ENCODE data around the gene LZTR1. TPM values are rescaled to one million over a fixed set of nuclear protein-coding genes. Genes with fewer than 3 reads are reported as not detected.

Gene LZTR1
- total and polyA plus RNA-seq, 8 donors = 43.0 to 71.9 (median 58.3) TPM

DNA sequence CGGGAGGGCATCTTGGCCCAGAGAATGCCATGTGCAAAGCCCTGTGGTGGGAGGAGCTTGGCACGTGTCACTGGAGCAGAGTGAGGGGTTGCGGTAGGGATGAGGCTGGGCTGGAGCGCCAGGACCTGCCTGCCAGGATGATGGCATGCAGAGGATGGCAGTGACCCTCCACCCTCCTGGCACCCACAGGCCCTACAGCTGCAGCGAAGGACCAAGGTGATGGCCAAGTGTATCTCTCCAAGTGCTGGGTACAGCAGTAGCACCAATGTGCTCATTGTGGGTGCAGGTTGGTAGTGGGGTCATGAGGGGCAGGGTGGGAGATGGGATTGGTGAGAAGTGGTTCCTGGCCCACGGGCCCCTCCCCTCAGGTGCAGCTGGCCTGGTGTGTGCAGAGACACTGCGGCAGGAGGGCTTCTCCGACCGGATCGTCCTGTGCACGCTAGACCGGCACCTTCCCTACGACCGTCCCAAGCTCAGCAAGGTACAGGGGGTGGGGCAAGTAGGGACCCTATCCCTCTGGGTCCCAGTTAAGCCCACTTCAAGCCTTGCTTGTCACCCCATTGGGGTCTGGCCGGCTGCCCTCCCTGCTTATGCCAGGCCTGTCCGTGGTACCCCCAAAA lies 7.7 kb upstream of the LZTR1 start:
- peaks cover 0 to 7% of the 10 kb centered on the region in 2 donors for H3K9me3 ChIP-seq
- TF ChIP-seq, protein P1, sequence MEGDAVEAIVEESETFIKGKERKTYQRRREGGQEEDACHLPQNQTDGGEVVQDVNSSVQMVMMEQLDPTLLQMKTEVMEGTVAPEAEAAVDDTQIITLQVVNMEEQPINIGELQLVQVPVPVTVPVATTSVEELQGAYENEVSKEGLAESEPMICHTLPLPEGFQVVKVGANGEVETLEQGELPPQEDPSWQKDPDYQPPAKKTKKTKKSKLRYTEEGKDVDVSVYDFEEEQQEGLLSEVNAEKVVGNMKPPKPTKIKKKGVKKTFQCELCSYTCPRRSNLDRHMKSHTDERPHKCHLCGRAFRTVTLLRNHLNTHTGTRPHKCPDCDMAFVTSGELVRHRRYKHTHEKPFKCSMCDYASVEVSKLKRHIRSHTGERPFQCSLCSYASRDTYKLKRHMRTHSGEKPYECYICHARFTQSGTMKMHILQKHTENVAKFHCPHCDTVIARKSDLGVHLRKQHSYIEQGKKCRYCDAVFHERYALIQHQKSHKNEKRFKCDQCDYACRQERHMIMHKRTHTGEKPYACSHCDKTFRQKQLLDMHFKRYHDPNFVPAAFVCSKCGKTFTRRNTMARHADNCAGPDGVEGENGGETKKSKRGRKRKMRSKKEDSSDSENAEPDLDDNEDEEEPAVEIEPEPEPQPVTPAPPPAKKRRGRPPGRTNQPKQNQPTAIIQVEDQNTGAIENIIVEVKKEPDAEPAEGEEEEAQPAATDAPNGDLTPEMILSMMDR (IDR thresholded peaks at IDR 0.05) = no peak
- peaks cover 0 to 12% of the 10 kb centered on the region in 2 donors for H3K4me1 ChIP-seq
- no peaks in the 10 kb centered on the region for H3K36me3 ChIP-seq
- H3K27me3 ChIP-seq = peaks cover 0 to 10% of the 10 kb centered on the region in 2 donors
- ATAC-seq = no peak
- no peak overlapping the region for H3K27ac ChIP-seq
- H3K4me3 ChIP-seq = no peak overlapping the region
- intact Hi-C loops (cut with DNase I) = no loop called here
- peak in 1 of 4 donors; percentile 74 for DNase-seq

DNA sequence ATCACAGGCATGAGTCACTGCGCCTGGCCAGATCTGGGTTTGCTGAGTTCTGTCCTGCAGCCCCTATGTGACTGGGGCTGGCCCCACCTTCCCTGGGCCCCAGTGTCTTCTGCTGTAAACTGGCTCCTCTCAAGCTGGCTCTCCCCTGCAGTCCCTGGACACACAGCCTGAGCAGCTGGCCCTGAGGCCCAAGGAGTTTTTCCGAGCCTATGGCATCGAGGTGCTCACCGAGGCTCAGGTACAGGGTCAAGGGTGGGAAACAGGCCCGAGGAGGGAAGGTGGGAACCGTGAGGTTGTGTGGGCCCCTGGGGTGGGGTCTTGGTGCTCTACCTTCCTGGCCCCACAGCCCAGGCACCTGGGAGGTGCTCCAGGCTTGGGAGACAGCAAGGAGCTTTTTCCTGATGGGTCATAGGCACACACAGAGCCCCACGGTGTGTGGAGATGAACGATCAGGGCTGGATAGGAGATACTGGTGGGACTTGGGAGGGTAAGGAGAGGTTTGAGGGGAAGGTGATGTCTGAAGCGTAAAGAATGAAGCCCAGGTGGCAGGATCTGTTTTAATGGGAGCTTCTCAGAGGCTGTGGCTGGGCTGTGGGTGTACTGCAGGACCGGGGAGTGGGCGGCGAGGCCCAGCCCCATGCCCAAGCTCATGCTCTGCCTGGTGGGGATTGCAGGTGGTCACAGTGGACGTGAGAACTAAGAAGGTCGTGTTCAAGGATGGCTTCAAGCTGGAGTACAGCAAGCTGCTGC lies 6.4 kb upstream of the LZTR1 start:
- ATAC-seq (no peak), DNase-seq (peak in 1 of 4 donors; percentile 34)
- Histone ChIP-seq H3K4me1 (peaks cover 0 to 25% of the 10 kb centered on the region in 2 donors), H3K27me3 (peaks cover 0 to 10% of the 10 kb centered on the region in 2 donors), H3K27ac (no peak overlapping the region), H3K36me3 (no peaks in the 10 kb centered on the region), H3K9me3 (peaks cover 0 to 7% of the 10 kb centered on the region in 2 donors), H3K4me3 (no peak overlapping the region)
- intact Hi-C loops (cut with DNase I) = no loop called here
- TF ChIP-seq, protein P1 (IDR thresholded peaks at IDR 0.05) = no peak

DNA sequence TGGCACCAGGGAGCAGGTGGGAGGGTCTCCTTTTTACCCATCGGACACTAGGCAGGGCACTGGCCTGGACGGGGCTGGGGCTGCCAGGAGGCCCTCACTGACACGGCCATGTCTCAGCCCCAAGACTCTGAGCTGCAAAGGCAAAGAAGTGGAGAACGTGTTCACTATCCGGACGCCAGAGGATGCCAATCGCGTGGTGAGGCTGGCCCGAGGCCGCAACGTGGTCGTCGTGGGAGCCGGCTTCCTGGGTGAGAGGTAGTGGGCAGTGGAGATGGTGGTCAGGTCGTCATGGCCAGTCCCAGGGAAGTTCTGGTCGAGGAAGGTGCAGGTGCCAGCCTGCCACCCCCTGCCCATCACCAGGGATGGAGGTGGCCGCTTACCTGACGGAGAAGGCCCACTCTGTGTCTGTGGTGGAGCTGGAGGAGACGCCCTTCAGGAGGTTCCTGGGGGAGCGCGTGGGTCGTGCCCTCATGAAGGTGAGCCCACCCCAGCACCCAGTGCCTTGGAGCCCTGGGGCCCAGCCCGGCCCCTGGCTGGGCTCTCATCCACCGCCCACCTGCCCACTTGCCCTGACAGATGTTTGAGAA lies 5.7 kb upstream of the LZTR1 start:
- intact Hi-C loops (cut with DNase I) = no loop called here
- Histone ChIP-seq H3K27me3 (peaks cover 0 to 10% of the 10 kb centered on the region in 2 donors), H3K4me3 (no peak overlapping the region), H3K27ac (no peak overlapping the region), H3K36me3 (no peaks in the 10 kb centered on the region), H3K4me1 (peaks cover 5 to 31% of the 10 kb centered on the region in 2 donors), H3K9me3 (peaks cover 0 to 7% of the 10 kb centered on the region in 2 donors)
- TF ChIP-seq, protein P1 (IDR thresholded peaks at IDR 0.05) = no peak
- DNase-seq (peak in 1 of 4 donors; percentile 76), ATAC-seq (no peak)

DNA sequence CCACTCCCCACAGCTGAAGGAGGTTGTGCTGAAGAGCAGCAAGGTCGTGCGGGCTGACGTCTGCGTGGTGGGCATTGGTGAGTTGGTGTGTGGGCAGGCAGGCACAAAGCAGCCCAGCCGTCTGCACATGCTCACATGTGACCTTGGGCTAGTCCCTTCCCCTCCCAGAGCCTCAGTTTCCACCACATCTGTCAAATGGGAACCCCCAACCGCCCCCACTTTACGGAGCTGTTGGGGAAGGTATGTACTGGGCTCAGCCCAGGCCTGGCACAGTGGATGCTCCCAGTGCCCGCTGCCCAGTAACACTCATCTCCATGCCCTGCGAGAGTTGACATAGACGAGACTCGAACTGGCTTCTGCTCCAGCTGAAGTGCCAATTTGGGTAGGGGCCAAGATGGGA lies 5.1 kb upstream of the LZTR1 start:
- Histone ChIP-seq H3K27me3 (peaks cover 0 to 10% of the 10 kb centered on the region in 2 donors), H3K4me3 (no peak overlapping the region), H3K27ac (no peak overlapping the region), H3K9me3 (peaks cover 0 to 7% of the 10 kb centered on the region in 2 donors), H3K4me1 (peaks cover 8 to 31% of the 10 kb centered on the region in 2 donors), H3K36me3 (no peaks in the 10 kb centered on the region)
- ATAC-seq (no peak), DNase-seq (peak in 1 of 4 donors; percentile 66)
- TF ChIP-seq, protein P1 (IDR thresholded peaks at IDR 0.05) = no peak
- intact Hi-C loops (cut with DNase I) = no loop called here

All from left lung (tissue), 10 donors.